ENCODE data around the gene PRKCE.

GRCh38 chr2:45726188-45726587, 74.7 kb downstream of the PRKCE start:
- TF ChIP-seq JUN (IDR thresholded peaks at IDR 0.05; ENCODE audit: low read depth, low read length) (no peak), JUND (IDR thresholded peaks at IDR 0.05; ENCODE audit: low read length) (no peak), KDM1A (IDR thresholded peaks at IDR 0.05; ENCODE audit: borderline replicate concordance, low read length) (no peak), POLR2A (IDR thresholded peaks at IDR 0.05; ENCODE audit: control extremely low read depth in 1 of 2, low read depth in 2 of 2, low read length in 2 of 2) (no peak), RAD21 (IDR thresholded peaks at IDR 0.05 in 1 of 2, conservative IDR thresholded peaks at IDR 0.05 in 1 of 2; ENCODE audit: low read depth in 2 of 2, low read length in 2 of 2) (no peak), POLR2AphosphoS5 (IDR thresholded peaks at IDR 0.05; ENCODE audit: low read depth, low read length) (no peak), EZH2 (IDR thresholded peaks at IDR 0.05; ENCODE audit: low read depth, low read length, severe bottlenecking) (no peak), CBX5 (IDR thresholded peaks at IDR 0.05; ENCODE audit: low read depth, low read length) (no peak), FOSL1 (IDR thresholded peaks at IDR 0.05; ENCODE audit: insufficient read depth, low read depth, low read length) (no peak), SIN3A (conservative IDR thresholded peaks at IDR 0.05 in 1 of 2, IDR thresholded peaks at IDR 0.05 in 1 of 2; ENCODE audit: low read depth in 1 of 2, low read length in 2 of 2) (no peak)
- TF ChIP-seq, protein P1, sequence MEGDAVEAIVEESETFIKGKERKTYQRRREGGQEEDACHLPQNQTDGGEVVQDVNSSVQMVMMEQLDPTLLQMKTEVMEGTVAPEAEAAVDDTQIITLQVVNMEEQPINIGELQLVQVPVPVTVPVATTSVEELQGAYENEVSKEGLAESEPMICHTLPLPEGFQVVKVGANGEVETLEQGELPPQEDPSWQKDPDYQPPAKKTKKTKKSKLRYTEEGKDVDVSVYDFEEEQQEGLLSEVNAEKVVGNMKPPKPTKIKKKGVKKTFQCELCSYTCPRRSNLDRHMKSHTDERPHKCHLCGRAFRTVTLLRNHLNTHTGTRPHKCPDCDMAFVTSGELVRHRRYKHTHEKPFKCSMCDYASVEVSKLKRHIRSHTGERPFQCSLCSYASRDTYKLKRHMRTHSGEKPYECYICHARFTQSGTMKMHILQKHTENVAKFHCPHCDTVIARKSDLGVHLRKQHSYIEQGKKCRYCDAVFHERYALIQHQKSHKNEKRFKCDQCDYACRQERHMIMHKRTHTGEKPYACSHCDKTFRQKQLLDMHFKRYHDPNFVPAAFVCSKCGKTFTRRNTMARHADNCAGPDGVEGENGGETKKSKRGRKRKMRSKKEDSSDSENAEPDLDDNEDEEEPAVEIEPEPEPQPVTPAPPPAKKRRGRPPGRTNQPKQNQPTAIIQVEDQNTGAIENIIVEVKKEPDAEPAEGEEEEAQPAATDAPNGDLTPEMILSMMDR (IDR thresholded peaks at IDR 0.05; ENCODE audit: control extremely low read depth in 1 of 3, insufficient read depth in 1 of 3, low read depth in 1 of 3, low read length in 3 of 3) = no peak
